DLD1 (cell line): Measurements from ENCODE around the gene CARM1.

ENCODE experiments used
- in situ Hi-C: cut with HindIII; loops from 2 replicates; pipeline ENCODE4 v1.10.0; 2017; ENCODE audit warnings: low sequenced_read_pairs

Gene CARM1

GRCh38 chr19:10899151-10899653 is 27.8 kb downstream of the CARM1 start:
- in situ Hi-C loops = no loop called here

- in situ Hi-C loops = no loop called here
Measured at GRCh38 chr19:10907925-10908324, 36.6 kb downstream of the CARM1 start.

- in situ Hi-C loops = no loop called here
Measured at GRCh38 chr19:10908380-10908960, 37.1 kb downstream of the CARM1 start.

GRCh38 chr19:10911579-10912363 is 40.4 kb downstream of the CARM1 start:
- in situ Hi-C loops = no loop called here

GRCh38 chr19:10912619-10913018 is 41.3 kb downstream of the CARM1 start:
- in situ Hi-C loops = no loop called here

- in situ Hi-C loops = no loop called here
Measured at GRCh38 chr19:10913716-10914340, 42.5 kb downstream of the CARM1 start.

GRCh38 chr19:10915130-10916091 is 44.1 kb downstream of the CARM1 start:
- in situ Hi-C loops = no loop called here

- in situ Hi-C loops = no loop called here
Measured at GRCh38 chr19:10916602-10917001, 45.2 kb downstream of the CARM1 start.

GRCh38 chr19:10918359-10918758 is 47.0 kb downstream of the CARM1 start:
- in situ Hi-C loops = no loop called here

GRCh38 chr19:10919352-10920287 is 48.3 kb downstream of the CARM1 start:
- in situ Hi-C loops = no loop called here

- in situ Hi-C loops = no loop called here
Measured at GRCh38 chr19:10920288-10920655, 48.9 kb downstream of the CARM1 start.

- in situ Hi-C loops = no loop called here
Measured at GRCh38 chr19:10920781-10921180, 49.4 kb downstream of the CARM1 start.

- in situ Hi-C loops = no loop called here
Measured at GRCh38 chr19:10921199-10921909, 50.0 kb downstream of the CARM1 start.

GRCh38 chr19:10921910-10922637 is 50.7 kb downstream of the CARM1 start:
- in situ Hi-C loops = no loop called here

- in situ Hi-C loops = no loop called here
Measured at GRCh38 chr19:10922638-10923014, 51.3 kb downstream of the CARM1 start.

- in situ Hi-C loops = no loop called here
Measured at GRCh38 chr19:10923260-10924112, 52.1 kb downstream of the CARM1 start.

- in situ Hi-C loops = no loop called here
Measured at GRCh38 chr19:10924597-10924996, 53.2 kb downstream of the CARM1 start.
